KMS-11 (cell line): ENCODE results near the gene DNAJB6.

ENCODE experiments used
- H2AFZ ChIP-seq: fragments of 200-600 bp; sonication (generic); 2 replicates; pipeline ENCODE4 v1.6.1; 2016; ENCODE audit warnings: antibody characterized with exemption, mixed run types, low read depth
- H3K27ac ChIP-seq: fragments of 200-600 bp; sonication (generic); 2 replicates; pipeline ENCODE4 v1.6.1; 2016; ENCODE audit warnings: mild to moderate bottlenecking, mixed run types
- H3K27me3 ChIP-seq: fragments of 200-600 bp; sonication (generic); 2 replicates; pipeline ENCODE4 v1.6.1; 2017; ENCODE audit warnings: mild to moderate bottlenecking, low read depth, mixed run types, moderate library complexity; ENCODE audit not compliant: insufficient read depth
- H3K36me3 ChIP-seq: fragments of 200-600 bp; sonication (generic); 2 replicates; pipeline ENCODE4 v1.6.1; 2017; ENCODE audit warnings: mild to moderate bottlenecking, mixed run types; ENCODE audit not compliant: insufficient read depth
- H3K4me1 ChIP-seq: fragments of 200-600 bp; sonication (generic); 2 replicates; pipeline ENCODE4 v1.6.1; 2016; ENCODE audit warnings: mild to moderate bottlenecking, low read depth, mixed run types; ENCODE audit not compliant: poor library complexity, severe bottlenecking
- H3K4me2 ChIP-seq: fragments of 200-600 bp; sonication (generic); 2 replicates; pipeline ENCODE4 v1.7.0; 2016; ENCODE audit warnings: mild to moderate bottlenecking, mixed run types
- H3K4me3 ChIP-seq: fragments of 200-600 bp; sonication (generic); IDR thresholded peaks from 2 replicates; pipeline ENCODE4 v1.6.1; 2017; ENCODE audit warnings: low read depth, low read length, mixed read lengths; ENCODE audit not compliant: insufficient read depth
- H3K79me2 ChIP-seq: fragments of 200-600 bp; sonication (generic); 2 replicates; pipeline ENCODE4 v1.6.1; 2016; ENCODE audit warnings: low read depth, mixed run types; ENCODE audit not compliant: insufficient read depth
- H3K9ac ChIP-seq: fragments of 200-600 bp; sonication (generic); 2 replicates; pipeline ENCODE4 v1.6.1; 2016; ENCODE audit warnings: mild to moderate bottlenecking, mixed run types
- H4K20me1 ChIP-seq: fragments of 200-600 bp; sonication (generic); 2 replicates; pipeline ENCODE4 v1.6.1; 2016; ENCODE audit warnings: mild to moderate bottlenecking, mixed run types; ENCODE audit not compliant: insufficient read depth
- CTCF ChIP-seq: fragments of 200-600 bp; sonication (generic); conservative IDR thresholded peaks from 2 replicates; pipeline ENCODE4 v1.6.1; 2017; ENCODE audit warnings: low read depth, mild to moderate bottlenecking, antibody characterized with exemption, low read length, moderate library complexity, mixed read lengths

DNAJB6 gene

GRCh38 chr7:157442456-157442855 lies 105.7 kb downstream of the DNAJB6 start:
- no peaks in the 10 kb centered on the region for H4K20me1 ChIP-seq
- H3K9ac ChIP-seq, result no peak overlapping the region
- no peaks in the 10 kb centered on the region for H3K4me1 ChIP-seq
- no peak overlapping the region for H3K4me2 ChIP-seq
- TF ChIP-seq CTCF, result no peak
- H2AFZ ChIP-seq, result no peak overlapping the region
- no peaks in the 10 kb centered on the region for H3K36me3 ChIP-seq
- no peaks in the 10 kb centered on the region for H3K79me2 ChIP-seq
- no peak overlapping the region for H3K4me3 ChIP-seq
- no peak overlapping the region for H3K27ac ChIP-seq
- H3K27me3 ChIP-seq, result peaks cover 6% of the 10 kb centered on the region; the same call in 1 of the 2 replicates

GRCh38 chr7:157442993-157443831 lies 106.4 kb downstream of the DNAJB6 start:
- H3K27ac ChIP-seq, result no peak overlapping the region
- peaks cover 6% of the 10 kb centered on the region; the same call in 1 of the 2 replicates for H3K27me3 ChIP-seq
- no peaks in the 10 kb centered on the region for H3K4me1 ChIP-seq
- H3K79me2 ChIP-seq, result no peaks in the 10 kb centered on the region
- no peaks in the 10 kb centered on the region for H4K20me1 ChIP-seq
- no peaks in the 10 kb centered on the region for H3K36me3 ChIP-seq
- no peak for TF ChIP-seq CTCF
- H3K4me3 ChIP-seq, result no peak overlapping the region
- H3K4me2 ChIP-seq, result no peak overlapping the region
- H3K9ac ChIP-seq, result no peak overlapping the region
- H2AFZ ChIP-seq, result no peak overlapping the region

DNA sequence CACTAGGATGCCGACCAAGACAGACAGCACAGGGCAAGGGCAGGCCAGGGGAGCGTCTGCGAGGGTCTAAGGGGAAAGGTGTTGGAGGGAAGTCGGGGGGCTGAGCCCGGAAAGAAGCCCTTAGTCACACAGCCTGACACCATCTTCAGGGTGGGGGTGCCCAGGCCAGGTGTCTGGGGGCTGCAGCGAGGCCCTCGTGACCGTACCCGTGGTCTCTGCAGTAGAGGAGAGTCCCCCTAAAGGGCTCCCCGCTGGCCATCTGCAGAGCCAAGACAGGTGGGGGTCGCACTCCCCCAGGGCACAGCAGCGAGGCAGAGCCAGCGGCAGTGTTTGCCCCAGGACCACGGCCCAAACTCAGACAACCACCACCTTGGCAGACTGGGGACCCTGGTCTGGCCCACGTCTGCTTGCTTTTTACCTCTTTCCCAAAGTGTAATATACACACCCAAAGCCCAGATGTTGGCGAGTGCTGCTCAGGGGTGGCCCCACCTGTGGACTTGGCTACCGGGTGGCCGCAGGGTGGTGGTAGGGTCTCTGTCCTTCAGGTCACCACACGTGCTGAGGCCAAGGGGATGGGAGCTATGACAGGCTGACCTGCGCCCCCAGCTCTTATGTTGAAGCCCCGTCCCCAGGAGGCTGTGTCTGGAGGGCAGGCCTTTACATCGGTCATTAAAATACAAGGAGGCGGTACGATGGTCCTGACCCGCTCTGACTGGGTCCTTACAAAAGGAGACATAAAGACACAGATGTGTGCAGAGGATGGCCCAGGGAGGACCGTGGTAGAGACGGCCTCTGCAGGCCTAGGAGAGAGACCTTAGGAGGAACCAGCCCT lies 107.4 kb downstream of the DNAJB6 start:
- Histone ChIP-seq H2AFZ (no peak overlapping the region), H3K27me3 (peaks cover 6% of the 10 kb centered on the region; the same call in 1 of the 2 replicates), H3K36me3 (no peaks in the 10 kb centered on the region), H3K27ac (no peak overlapping the region), H3K9ac (no peak overlapping the region), H3K4me3 (no peak overlapping the region), H3K4me1 (no peaks in the 10 kb centered on the region), H4K20me1 (no peaks in the 10 kb centered on the region), H3K4me2 (no peak overlapping the region), H3K79me2 (no peaks in the 10 kb centered on the region)
- TF ChIP-seq CTCF, result no peak

DNA sequence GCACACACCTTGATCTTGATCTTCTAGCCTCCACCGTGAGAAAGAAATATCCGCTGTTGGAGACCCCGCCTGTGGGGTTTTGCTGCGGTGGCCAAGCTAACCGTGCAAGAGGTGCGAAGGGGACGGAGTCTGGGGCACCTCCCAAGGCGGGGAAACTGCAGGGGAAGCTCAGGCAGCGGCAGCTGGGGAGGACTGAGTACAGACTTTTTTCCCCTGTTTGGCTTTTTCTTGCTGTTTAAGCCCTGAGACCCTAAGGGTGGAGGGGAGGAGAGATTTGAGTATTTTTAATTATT lies 108.0 kb downstream of the DNAJB6 start:
- H3K36me3 ChIP-seq, result no peaks in the 10 kb centered on the region
- no peak overlapping the region for H2AFZ ChIP-seq
- no peak overlapping the region for H3K4me2 ChIP-seq
- no peaks in the 10 kb centered on the region for H3K79me2 ChIP-seq
- no peaks in the 10 kb centered on the region for H4K20me1 ChIP-seq
- TF ChIP-seq CTCF, result no peak
- no peak overlapping the region for H3K4me3 ChIP-seq
- no peak overlapping the region for H3K27ac ChIP-seq
- no peak overlapping the region for H3K9ac ChIP-seq
- H3K27me3 ChIP-seq, result peaks cover 6% of the 10 kb centered on the region; the same call in 1 of the 2 replicates
- H3K4me1 ChIP-seq, result no peaks in the 10 kb centered on the region
